K562 (cell line): ENCODE results near the gene CCDC50. TPM values are rescaled to one million over a fixed set of nuclear protein-coding genes. Genes with fewer than 3 reads are reported as not detected.

Source experiments
- BRCA1 ChIP-seq, 2 experiments: fragments of 450-650 bp in 1 of 2; sonication (generic) in 1 of 2; formaldehyde crosslinking in 1 of 2; IDR thresholded peaks; 2 replicates each; pipeline versions ENCODE4 v1.5.0 to v1.6.1; 2017 to 2020; ENCODE audit warnings: mild to moderate bottlenecking in 1 of 2, missing genetic modification reagents in 1 of 2
- E2F5 ChIP-seq: sonication (generic); formaldehyde crosslinking; IDR thresholded peaks from 2 replicates; pipeline ENCODE4 v1.8.0; 2022; ENCODE audit warnings: mild to moderate bottlenecking, missing genetic modification reagents
- ELF1 ChIP-seq: fragments of 200-800 bp; sonication (Bioruptor generic); IDR thresholded peaks from 2 replicates; pipeline ENCODE4 v1.6.1; 2016; ENCODE audit warnings: missing genetic modification characterization, missing compliant biosample characterization
- FIP1L1 ChIP-seq: fragments of 200-400 bp; formaldehyde crosslinking; IDR thresholded peaks from 2 replicates; pipeline ENCODE4 v1.6.1; 2018; ENCODE audit warnings: mild to moderate bottlenecking, low read depth, low read length; ENCODE audit not compliant: poor library complexity, severe bottlenecking
- FOXM1 ChIP-seq, 2 experiments: fragments of 450-650 bp in 1 of 2; sonication (generic) in 1 of 2; formaldehyde crosslinking in 1 of 2; IDR thresholded peaks; 2 replicates each; pipeline versions ENCODE4 v1.6.1 to v1.9.0; 2017 to 2022; ENCODE audit warnings: low read depth in 2 of 2, mild to moderate bottlenecking in 2 of 2, missing genetic modification reagents in 1 of 2, moderate library complexity in 1 of 2
- FOXP1 ChIP-seq: sonication (generic); formaldehyde crosslinking; IDR thresholded peaks from 2 replicates; pipeline ENCODE4 v1.8.0; 2022; ENCODE audit warnings: mild to moderate bottlenecking, missing genetic modification reagents
- HNRNPLL ChIP-seq: fragments of 200-400 bp; formaldehyde crosslinking; IDR thresholded peaks from 2 replicates; pipeline ENCODE4 v1.6.1; 2017; ENCODE audit warnings: low read length, low read depth, mild to moderate bottlenecking; ENCODE audit not compliant: poor library complexity, severe bottlenecking
- LARP7 ChIP-seq: fragments of 450-650 bp; IDR thresholded peaks from 2 replicates; pipeline ENCODE4 v1.6.1; 2016
- MNT ChIP-seq, 2 experiments: fragments of 450-650 bp; conservative IDR thresholded peaks; 2 replicates each; pipeline ENCODE4 v1.6.1; 2017; ENCODE audit warnings: mild to moderate bottlenecking in 2 of 2, moderate library complexity in 2 of 2
- PCBP1 ChIP-seq: fragments of 200-400 bp; formaldehyde crosslinking; IDR thresholded peaks from 2 replicates; pipeline ENCODE4 v1.6.1; 2018; ENCODE audit warnings: mild to moderate bottlenecking, low read depth, low read length; ENCODE audit not compliant: poor library complexity, severe bottlenecking
- SREBF1 ChIP-seq: fragments of 150-350 bp; IDR thresholded peaks from 2 replicates; pipeline ENCODE4 v1.6.1; 2014; ENCODE audit warnings: antibody characterized with exemption, low read depth, low read length, borderline replicate concordance
- TARDBP ChIP-seq: fragments of 450-650 bp; IDR thresholded peaks from 2 replicates; pipeline ENCODE4 v1.6.1; 2016
- TCFL5 ChIP-seq: fragments of 250-450 bp; sonication (Bioruptor Pico); conservative IDR thresholded peaks from 2 replicates; pipeline ENCODE4 v1.6.1; 2021; ENCODE audit warnings: mild to moderate bottlenecking, moderate library complexity, matching md5 sums
- TSC22D4 ChIP-seq: fragments of 450-650 bp; IDR thresholded peaks from 2 replicates; pipeline ENCODE4 v1.6.1; 2016; ENCODE audit warnings: missing genetic modification characterization, missing biosample characterization, control low read depth
- XRCC4 ChIP-seq: IDR thresholded peaks from one replicate; pipeline ENCODE4 v1.6.1; 2011; ENCODE audit not compliant: insufficient read depth, insufficient read length; ENCODE audit errors: extremely low read depth
- ZBTB1 ChIP-seq: sonication (generic); formaldehyde crosslinking; IDR thresholded peaks from 2 replicates; pipeline ENCODE4 v1.8.1; 2023; ENCODE audit warnings: missing genetic modification reagents, low read depth, mild to moderate bottlenecking, borderline replicate concordance
- ZNF174 ChIP-seq: fragments of 250-450 bp; sonication (Bioruptor Pico); IDR thresholded peaks from 2 replicates; pipeline ENCODE4 v1.4.0; 2020; ENCODE audit warnings: mild to moderate bottlenecking
- ZNF175 ChIP-seq: fragments of 200-800 bp; sonication (Bioruptor generic); IDR thresholded peaks from 2 replicates; pipeline ENCODE4 v1.6.1; 2016; ENCODE audit warnings: low read depth, mild to moderate bottlenecking, missing genetic modification characterization, missing compliant biosample characterization
- ZNF699 ChIP-seq: fragments of 250-450 bp; sonication (Bioruptor Pico); IDR thresholded peaks from 2 replicates; pipeline ENCODE4 v1.8.0; 2021; ENCODE audit warnings: mild to moderate bottlenecking, moderate library complexity; ENCODE audit not compliant: insufficient replicate concordance
- ZNF830 ChIP-seq: fragments of 250-450 bp; sonication (Bioruptor Pico); IDR thresholded peaks from 2 replicates; pipeline ENCODE4 v1.5.0; 2021; ENCODE audit warnings: mild to moderate bottlenecking
- ZSCAN32 ChIP-seq: fragments of 450-650 bp; formaldehyde crosslinking; IDR thresholded peaks from 2 replicates; pipeline ENCODE4 v1.4.0; 2020; ENCODE audit warnings: mild to moderate bottlenecking, moderate library complexity
- polyA plus RNA-seq, 8 experiments: library from polyadenylated mRNA; depleted of rRNA in 4 of 8; stranded (reverse) in 5 of 8; unstranded in 3 of 8; fragments of >200 nt; fragmentation: Nextera tagmentation in 2 of 8; fragmentation: Illumina TruSeq in 1 of 8; extraction: Ambion mirVana in 2 of 8; extraction: Trizol in 1 of 8; gene quantifications; 2 replicates each; pipeline versions ENCODE4 v1.2.1 to v1.2.3, GENCODE V29; 2011 to 2014; ENCODE audit warnings: inconsistent platforms in 1 of 8, missing spikeins in 1 of 8
- total RNA-seq, 7 experiments: library from RNA; depleted of rRNA in 6 of 7; stranded (reverse); fragments of >200 nt in 6 of 7; fragmentation: Illumina TruSeq in 2 of 7; extraction: Trizol in 2 of 7; gene quantifications; 2 replicates each; pipeline versions ENCODE4 v1.2.1 to v1.2.3, GENCODE V29; 2011 to 2021; ENCODE audit warnings: low replicate concordance in 1 of 7
- TF ChIP-seq, protein P1 (sequence below): fragments of 450-650 bp; IDR thresholded peaks from 2 replicates; pipeline ENCODE4 v1.6.1; 2016; ENCODE audit warnings: low read depth, mild to moderate bottlenecking, moderate library complexity
- TF ChIP-seq, protein P2 (sequence below), 2 experiments: fragments of 200-800 bp in 1 of 2; sonication (Bioruptor generic) in 1 of 2; sonication (generic) in 1 of 2; formaldehyde crosslinking in 1 of 2; IDR thresholded peaks in 1 of 2; conservative IDR thresholded peaks in 1 of 2; 2 replicates each; pipeline versions ENCODE4 v1.5.0 to v1.6.1; 2016 to 2020; ENCODE audit warnings: missing compliant biosample characterization in 1 of 2, missing genetic modification characterization in 1 of 2, missing genetic modification reagents in 1 of 2

CCDC50 gene
- total and polyA plus RNA-seq, 9 of the 15 experiments (the other 6 are each of a cell fraction or from before 2014, with no cell fraction given) = 8.4 to 63.4 (median 40.4) TPM

- TF ChIP-seq ZNF175 = no peak
- TF ChIP-seq E2F5 = no peak
- no peak for TF ChIP-seq ZNF174
- no peak for TF ChIP-seq FIP1L1
- no peak for TF ChIP-seq FOXM1 (IDR thresholded peaks at IDR 0.05; ENCODE audit: low read depth)
- no peak for TF ChIP-seq FOXM1 (CRISPR knock-in tag; IDR thresholded peaks at IDR 0.05; ENCODE audit: low read depth)
- no peak for TF ChIP-seq BRCA1 (IDR thresholded peaks at IDR 0.05)
- no peak for TF ChIP-seq BRCA1 (CRISPR knock-in tag; IDR thresholded peaks at IDR 0.05)
- TF ChIP-seq HNRNPLL = peak; percentile 92
- TF ChIP-seq ZSCAN32 (CRISPR knock-in tag) = no peak
- peak; percentile 54; the same call in 1 of the 2 replicates for TF ChIP-seq ZBTB1 (CRISPR knock-in tag)
- TF ChIP-seq XRCC4 = no peak
- peak; percentile 76; the same call in 1 of the 2 replicates for TF ChIP-seq ELF1 (tag)
- TF ChIP-seq TCFL5 = no peak
- TF ChIP-seq TSC22D4 (tag) = no peak
- TF ChIP-seq ZNF699 (CRISPR knock-in tag) = no peak
- TF ChIP-seq MNT (conservative IDR thresholded peaks at IDR 0.05) = peak in 1 of 2 experiments; percentile 60; a peak in 1 of 4 replicates
- TF ChIP-seq SREBF1 = no peak
- peak; percentile 82 for TF ChIP-seq PCBP1
- 0 out of 2 replicates have a peak, but pooled peaks have one; percentile 30 for TF ChIP-seq FOXP1
- TF ChIP-seq, protein P1, sequence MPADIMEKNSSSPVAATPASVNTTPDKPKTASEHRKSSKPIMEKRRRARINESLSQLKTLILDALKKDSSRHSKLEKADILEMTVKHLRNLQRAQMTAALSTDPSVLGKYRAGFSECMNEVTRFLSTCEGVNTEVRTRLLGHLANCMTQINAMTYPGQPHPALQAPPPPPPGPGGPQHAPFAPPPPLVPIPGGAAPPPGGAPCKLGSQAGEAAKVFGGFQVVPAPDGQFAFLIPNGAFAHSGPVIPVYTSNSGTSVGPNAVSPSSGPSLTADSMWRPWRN = no peak
- TF ChIP-seq LARP7 = no peak
- TF ChIP-seq TARDBP = no peak
- TF ChIP-seq ZNF830 (CRISPR knock-in tag) = no peak
- TF ChIP-seq, protein P2, sequence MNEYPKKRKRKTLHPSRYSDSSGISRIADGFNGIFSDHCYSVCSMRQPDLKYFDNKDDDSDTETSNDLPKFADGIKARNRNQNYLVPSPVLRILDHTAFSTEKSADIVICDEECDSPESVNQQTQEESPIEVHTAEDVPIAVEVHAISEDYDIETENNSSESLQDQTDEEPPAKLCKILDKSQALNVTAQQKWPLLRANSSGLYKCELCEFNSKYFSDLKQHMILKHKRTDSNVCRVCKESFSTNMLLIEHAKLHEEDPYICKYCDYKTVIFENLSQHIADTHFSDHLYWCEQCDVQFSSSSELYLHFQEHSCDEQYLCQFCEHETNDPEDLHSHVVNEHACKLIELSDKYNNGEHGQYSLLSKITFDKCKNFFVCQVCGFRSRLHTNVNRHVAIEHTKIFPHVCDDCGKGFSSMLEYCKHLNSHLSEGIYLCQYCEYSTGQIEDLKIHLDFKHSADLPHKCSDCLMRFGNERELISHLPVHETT (CRISPR knock-in tag; conservative IDR thresholded peaks at IDR 0.05 in 1 of 2, IDR thresholded peaks at IDR 0.05 in 1 of 2) = no peak
Observed at GRCh38 chr3:191328962-191329653, at the start of gene CCDC50 (continued).
